ENCODE data around the gene BDKRB1.

- TF ChIP-seq, protein P1, sequence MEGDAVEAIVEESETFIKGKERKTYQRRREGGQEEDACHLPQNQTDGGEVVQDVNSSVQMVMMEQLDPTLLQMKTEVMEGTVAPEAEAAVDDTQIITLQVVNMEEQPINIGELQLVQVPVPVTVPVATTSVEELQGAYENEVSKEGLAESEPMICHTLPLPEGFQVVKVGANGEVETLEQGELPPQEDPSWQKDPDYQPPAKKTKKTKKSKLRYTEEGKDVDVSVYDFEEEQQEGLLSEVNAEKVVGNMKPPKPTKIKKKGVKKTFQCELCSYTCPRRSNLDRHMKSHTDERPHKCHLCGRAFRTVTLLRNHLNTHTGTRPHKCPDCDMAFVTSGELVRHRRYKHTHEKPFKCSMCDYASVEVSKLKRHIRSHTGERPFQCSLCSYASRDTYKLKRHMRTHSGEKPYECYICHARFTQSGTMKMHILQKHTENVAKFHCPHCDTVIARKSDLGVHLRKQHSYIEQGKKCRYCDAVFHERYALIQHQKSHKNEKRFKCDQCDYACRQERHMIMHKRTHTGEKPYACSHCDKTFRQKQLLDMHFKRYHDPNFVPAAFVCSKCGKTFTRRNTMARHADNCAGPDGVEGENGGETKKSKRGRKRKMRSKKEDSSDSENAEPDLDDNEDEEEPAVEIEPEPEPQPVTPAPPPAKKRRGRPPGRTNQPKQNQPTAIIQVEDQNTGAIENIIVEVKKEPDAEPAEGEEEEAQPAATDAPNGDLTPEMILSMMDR (conservative IDR thresholded peaks at IDR 0.05): no peak
- TF ChIP-seq ZFX (IDR thresholded peaks at IDR 0.05): no peak
Observed at GRCh38 chr14:96221841-96222240, 34.2 kb upstream of the BDKRB1 start.
